A172 (cell line): ENCODE data around the gene HRH1. TPM values are rescaled to one million over a fixed set of nuclear protein-coding genes. Genes with fewer than 3 reads are reported as not detected.
A peak's percentile ranks its signal among the peaks of the same experiment; 100 is the strongest.
"Not testable (repeated sequence)": the region's sequence is repeated elsewhere in the genome, so short reads cannot be mapped to it uniquely, and the experiment has no call there.

Source experiments
- DNase-seq: peaks from one replicate; pipeline ENCODE4 v3.0.0-alpha.2; 2015; ENCODE audit warnings: low spot score
- total RNA-seq: library from RNA; depleted of rRNA; stranded (reverse); fragments of >200 nt; shearing (Covaris generic); gene quantifications from 2 replicates; pipeline ENCODE4 v1.2.3, GENCODE V29; 2014

HRH1 gene
- total RNA-seq, 1 experiment from 2014 or later = 12.7 TPM

DNA sequence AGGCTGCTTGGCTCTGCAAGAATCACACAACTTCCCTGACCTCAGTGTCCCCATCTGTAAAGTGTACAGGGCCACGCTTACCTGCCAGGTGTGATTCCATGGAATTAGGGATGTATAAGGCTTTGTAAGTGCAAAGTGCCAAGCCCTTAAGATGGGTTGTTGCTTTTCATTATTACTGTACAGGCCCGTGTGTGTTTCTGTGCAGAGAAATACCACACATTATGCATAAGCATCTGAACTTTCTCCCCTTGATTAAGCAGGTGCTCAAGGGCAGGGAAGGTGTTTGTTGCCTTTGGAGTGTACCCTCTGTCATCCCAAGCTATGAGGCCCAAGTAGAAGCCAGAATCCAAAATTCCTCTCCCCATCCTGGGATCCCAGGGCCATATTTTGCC, 13.6 kb upstream of the HRH1 start:
- no peak for DNase-seq

- DNase-seq = no peak
Measured at GRCh38 chr3:11143476-11143875, 10.8 kb upstream of the HRH1 start.

DNA sequence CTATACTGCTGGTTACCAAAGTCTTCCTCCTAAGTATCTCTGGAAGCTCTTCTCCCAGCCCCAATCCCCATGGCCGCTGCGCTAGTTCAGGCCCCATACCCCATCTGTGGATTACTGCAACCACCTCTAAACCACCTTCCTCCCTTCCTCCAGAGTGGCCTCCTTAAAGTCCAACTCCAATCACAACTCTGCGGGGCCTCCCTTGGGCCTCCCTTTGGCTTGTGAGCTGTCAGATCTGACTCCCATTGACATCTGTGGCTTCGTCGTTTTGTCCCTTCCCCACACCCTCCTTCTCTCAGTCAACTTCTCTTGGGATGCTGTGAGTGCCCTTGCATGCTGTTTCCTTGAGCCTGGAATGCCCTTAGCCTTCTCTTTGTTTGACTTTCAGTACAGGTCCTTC, 9.3 kb upstream of the HRH1 start:
- no peak for DNase-seq

DNA sequence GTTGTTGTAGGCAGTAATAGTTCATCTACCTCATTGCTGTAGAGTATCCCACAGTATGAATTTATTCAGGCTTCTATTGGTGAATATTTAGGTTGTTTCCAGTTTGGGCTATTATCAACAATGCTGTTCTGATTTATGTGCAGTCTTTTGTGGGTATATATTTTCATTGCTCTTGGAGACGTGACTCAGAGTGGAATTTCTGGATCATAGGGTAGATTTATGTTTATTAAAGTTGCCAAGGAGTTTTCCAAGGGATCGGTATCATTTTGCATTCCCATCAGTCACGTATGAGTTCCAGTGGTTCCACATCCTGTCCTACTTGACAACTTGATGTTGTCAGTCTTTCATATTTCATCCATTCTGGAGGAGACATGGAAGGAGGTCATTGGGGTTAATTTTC, 8.4 kb upstream of the HRH1 start:
- peak; percentile 91 for DNase-seq

DNA sequence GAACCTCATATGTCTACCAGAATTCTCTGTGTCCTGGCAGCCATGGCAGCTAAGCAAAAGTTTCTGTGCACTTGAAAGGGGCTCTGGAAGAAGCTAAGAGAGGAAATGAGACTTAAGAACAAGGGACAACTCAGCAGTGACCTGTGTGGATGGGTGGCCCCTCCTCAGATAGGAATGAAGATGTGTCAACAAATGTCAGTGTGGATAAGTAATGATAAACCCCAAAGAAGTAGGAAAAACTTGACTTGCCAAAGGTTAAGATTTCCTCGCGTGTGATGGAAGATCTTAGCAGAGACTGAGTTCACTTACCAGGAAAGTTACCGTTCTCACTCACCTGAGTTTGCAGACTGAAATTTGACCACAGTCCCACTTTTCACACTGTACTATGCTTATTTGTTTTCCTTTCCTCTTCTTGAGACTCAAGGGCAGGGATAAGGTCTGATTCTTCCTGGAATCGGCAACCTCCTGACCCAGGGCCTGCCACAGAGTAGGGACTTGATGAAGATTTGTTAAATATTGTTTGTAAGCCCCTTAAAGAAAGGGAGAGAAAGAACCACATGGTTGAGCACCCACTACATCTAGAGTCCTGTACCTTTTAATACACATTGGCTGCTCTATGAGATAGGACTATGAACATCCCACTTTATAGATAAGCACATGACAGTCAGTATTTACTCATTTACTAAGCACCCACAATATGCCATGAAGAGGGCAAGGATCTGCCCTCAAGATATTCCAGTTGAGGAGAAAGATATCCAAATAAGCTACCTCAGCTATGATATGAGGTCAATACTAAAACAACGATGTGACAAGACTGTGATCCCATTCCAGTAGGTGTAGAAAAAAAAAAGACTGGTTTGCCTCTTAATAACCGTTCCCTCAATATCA, 7.3 kb upstream of the HRH1 start:
- DNase-seq = peak; percentile 25

GRCh38 chr3:11150256-11150655, 4.0 kb upstream of the HRH1 start:
- DNase-seq = no peak

DNA sequence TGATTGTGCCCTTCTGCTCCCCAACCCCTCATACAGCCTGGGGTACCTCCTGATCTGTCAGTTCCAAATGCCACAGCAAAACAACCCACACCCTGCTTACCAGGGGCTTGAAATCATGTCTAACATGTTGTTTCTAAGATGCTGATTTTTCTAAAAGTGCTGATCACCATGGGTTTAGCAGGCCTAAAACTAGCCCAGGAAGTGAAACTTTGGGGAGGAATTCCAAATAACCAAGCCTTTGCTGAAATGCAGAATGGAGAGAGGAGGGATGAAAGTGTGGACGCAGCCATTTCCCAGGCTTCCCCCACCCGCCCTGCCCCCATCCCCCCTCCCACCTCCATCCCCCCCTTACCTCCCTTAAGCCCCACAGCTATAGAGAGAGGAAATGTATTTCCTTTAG, 2.0 kb upstream of the HRH1 start:
- DNase-seq = no peak

GRCh38 chr3:11154953-11155325, 646 bp downstream of the HRH1 start:
- DNase-seq = peak; percentile 24

- peak; percentile 81 for DNase-seq
Measured at GRCh38 chr3:11155341-11156025, 1.2 kb downstream of the HRH1 start.

- DNase-seq = no peak
Measured at GRCh38 chr3:11156026-11156410, 1.7 kb downstream of the HRH1 start.

DNA sequence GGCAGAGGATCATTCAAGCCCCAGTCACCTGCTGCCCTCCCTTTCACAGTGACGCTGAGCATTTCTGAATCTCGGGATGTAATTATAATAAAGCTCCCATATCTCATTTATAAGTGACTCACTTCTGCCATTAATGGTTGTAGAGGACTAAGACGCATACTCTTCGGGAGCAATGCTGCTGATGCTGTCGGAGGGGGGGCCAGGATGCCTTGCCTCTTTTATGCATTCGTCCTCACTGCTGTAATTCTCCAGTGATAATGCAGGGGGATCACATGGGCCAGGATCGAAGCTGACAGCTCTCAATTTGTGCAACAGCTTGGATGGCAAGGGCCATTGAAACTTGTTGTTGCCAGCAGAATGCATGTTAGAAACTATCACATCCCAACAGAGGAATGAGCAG, 3.1 kb downstream of the HRH1 start:
- no peak for DNase-seq

- DNase-seq = peak; percentile 35
Measured at GRCh38 chr3:11159421-11159904, 5.2 kb downstream of the HRH1 start.

DNA sequence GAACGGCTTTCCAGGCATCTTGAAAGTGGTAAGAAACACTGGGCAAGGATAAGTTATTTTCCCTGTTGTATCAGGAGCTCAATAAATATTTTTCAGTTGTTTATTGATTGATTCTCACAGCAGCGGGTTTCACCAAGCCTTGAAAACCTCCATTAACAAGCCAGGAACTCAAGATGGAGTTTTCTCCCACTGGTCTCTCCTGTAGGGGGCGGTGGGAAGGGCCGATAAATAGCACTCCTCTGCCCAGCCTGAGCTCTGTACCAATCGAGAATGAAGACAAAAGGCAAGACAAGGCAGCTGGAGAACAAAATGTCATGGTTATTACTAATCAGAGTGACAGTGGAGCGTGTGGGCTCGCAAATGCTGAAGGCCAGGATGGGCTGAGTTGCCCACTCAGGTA, 7.4 kb downstream of the HRH1 start:
- no peak for DNase-seq

GRCh38 chr3:11162401-11163345, 8.4 kb downstream of the HRH1 start:
- DNase-seq = no peak

DNA sequence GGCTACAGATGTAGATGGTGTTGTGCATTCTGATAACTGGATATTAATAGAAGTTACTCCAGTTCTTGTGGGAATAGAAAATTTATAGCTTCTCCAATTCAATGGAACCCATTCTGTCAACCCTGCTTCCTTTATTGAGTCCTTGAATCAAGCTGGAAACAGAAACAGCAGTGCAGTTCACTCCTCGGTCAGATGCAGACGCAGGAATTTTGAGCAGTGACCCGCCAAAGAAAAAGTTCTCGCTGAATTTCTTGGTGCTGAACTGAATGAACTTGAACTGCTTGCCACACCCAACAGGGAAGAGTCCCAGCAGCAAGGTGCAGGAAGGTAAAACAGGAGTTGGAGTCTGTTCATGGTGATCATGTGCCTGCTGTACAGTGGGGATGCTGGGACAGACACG, 10.3 kb downstream of the HRH1 start:
- no peak for DNase-seq

DNA sequence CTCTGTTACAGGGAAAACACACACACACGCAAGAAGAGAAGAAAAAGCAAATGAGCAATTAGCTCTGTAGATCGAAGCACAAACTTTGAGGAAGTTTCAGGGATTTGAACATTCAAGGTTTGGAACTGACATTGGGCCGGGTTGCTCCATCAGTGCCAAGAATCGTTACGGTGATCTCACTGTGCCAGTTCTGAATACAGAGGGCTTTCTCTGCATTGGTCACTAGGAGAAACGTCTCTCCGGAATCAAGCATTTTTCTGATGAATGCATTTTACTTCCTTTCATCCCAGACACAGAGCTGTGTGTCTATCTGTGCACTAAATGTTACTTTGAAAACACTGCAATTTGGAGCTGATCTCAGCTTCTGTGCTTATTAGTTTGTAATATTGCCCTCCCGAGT, 11.2 kb downstream of the HRH1 start:
- no peak for DNase-seq

DNA sequence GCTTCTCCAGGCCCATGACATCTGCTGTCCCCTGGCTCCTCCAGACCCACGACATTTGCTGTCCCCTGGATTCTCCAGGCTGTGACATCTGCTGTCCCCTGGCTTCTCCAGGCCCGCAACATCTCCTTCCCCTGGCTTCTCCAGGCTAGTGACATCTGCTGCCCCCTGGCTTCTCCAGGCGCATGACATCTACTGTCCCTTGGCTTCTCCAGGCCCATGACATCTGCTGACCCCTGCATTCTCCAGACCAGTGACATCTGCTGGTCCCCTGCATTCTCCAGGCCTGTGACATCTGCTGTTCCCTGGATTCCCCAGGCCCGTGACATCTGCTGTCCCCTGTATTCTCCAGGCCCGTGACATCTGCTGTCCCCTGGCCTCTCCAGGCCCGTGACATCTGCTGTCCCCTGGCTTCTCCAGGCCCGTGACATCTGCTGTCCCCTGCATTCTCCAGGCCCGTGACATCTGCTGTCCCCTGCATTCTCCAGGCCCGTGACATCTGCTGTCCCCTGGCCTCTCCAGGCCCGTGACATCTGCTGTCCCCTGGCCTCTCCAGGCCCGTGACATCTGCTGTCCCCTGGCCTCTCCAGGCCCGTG, 12.6 kb downstream of the HRH1 start:
- not testable (repeated sequence) for DNase-seq

DNA sequence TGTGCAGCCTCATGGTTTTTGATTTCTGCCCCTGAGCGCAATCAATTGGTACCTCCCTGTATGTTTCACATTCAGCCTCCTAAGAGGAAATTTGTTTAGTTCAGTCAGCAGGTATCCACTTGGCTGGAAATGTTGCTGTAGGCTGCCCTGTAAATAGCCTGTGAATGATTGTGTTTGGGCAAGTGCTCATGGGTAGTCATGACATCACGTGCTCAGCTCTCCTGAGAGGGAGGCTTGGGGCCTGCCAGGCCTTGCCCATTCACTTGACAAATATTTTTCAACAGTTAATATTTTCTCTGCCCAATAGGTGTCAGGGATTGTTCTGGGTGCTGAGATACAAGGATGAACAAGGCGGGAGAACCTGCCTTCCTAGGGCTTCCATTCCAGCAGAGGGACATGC, 13.3 kb downstream of the HRH1 start:
- no peak for DNase-seq

GRCh38 chr3:11168406-11168805, 14.1 kb downstream of the HRH1 start:
- DNase-seq = no peak

DNA sequence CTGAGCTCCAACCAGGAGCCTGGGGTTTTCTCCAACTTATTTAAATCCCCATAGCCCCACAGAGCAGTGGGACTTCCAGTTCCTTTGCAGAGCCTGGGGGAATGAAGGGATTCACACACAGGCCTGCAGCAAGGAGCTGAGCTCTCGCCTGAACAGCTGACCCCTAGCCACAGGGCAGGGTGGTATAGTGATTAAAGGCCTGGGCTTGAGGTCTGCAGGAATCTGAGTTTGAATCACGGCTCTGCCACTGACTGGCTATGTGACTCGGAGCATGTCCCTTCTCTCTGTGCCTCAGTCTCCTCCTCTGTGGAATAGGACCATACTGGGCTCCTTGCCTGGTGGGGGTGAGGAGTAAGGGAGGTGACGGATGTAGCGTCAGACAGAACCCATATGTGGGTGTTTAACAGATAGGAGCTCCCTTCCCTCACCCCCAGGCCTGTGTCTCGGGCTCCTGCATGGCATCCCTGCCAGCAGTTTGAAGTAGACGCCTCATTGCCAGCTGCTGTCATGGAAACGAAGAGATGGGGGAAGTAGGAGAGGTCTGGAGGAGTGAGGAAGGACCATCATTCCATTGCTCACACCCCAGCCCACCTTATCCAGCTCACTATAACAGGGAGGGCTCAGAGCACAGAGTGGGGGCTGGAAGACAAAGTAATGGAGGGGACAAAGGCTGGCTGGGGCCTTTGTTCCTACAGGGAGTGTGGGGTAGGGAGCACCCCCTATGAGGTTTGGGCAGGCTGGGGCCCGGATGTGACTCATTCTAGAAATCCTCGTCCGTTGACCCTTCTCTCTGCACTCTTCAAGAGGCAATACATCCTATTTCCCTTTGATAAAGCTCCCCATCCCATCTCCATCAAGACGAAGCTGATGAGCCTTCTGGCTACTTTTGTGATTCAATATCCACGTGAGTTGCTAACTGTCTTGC, 14.8 kb downstream of the HRH1 start:
- DNase-seq = peak; percentile 86
